Neural cell (in vitro differentiated cells): ENCODE data around the gene ADAP1. TPM values are rescaled to one million over a fixed set of nuclear protein-coding genes. Genes with fewer than 3 reads are reported as not detected.

Experiments
- H2AFZ ChIP-seq: fragments of 200-600, 300-800 bp; sonication (generic), shearing (Covaris generic); 2 replicates; pipeline ENCODE4 v1.6.0; 2014; ENCODE audit warnings: low read depth, mild to moderate bottlenecking, antibody characterized with exemption, low read length, moderate library complexity
- H3F3A ChIP-seq: fragments of 200-600 bp; shearing (Covaris generic); 2 replicates; pipeline ENCODE4 v1.6.1; 2016; ENCODE audit warnings: mild to moderate bottlenecking, moderate library complexity, mixed read lengths, antibody characterized with exemption, low read length; ENCODE audit not compliant: insufficient read depth, poor library complexity, severe bottlenecking
- H3K27ac ChIP-seq: fragments of 200-600, 300-800 bp; sonication (generic), shearing (Covaris generic); 2 replicates; pipeline ENCODE4 v1.5.1; 2014; ENCODE audit warnings: mild to moderate bottlenecking, low read length, moderate library complexity
- H3K27me3 ChIP-seq: fragments of 300-800, 200-600 bp; sonication (generic), shearing (Covaris generic); 2 replicates; pipeline ENCODE4 v1.6.0; 2014; ENCODE audit warnings: mild to moderate bottlenecking, low read depth, low read length, moderate library complexity; ENCODE audit not compliant: insufficient read depth
- H3K36me3 ChIP-seq: fragments of 300-800, 200-600 bp; sonication (generic), shearing (Covaris generic); 2 replicates; pipeline ENCODE4 v1.5.1; 2014; ENCODE audit warnings: mild to moderate bottlenecking, antibody characterized with exemption, low read length, moderate library complexity; ENCODE audit not compliant: insufficient read depth
- H3K4me2 ChIP-seq: fragments of 300-800, 200-600 bp; sonication (generic), shearing (Covaris generic); 2 replicates; pipeline ENCODE4 v1.6.0; 2014; ENCODE audit warnings: mild to moderate bottlenecking, low read length
- H3K4me3 ChIP-seq: fragments of 300-800, 200-600 bp; sonication (generic), shearing (Covaris generic); 2 replicates; pipeline ENCODE4 v1.5.1; 2014; ENCODE audit warnings: mild to moderate bottlenecking, low read length, moderate library complexity
- H3K79me2 ChIP-seq: fragments of 200-600 bp; shearing (Covaris generic); replicated peaks from 2 replicates; pipeline ENCODE4 v1.6.0; 2014; ENCODE audit warnings: mild to moderate bottlenecking, low read length, moderate library complexity; ENCODE audit not compliant: insufficient read depth
- H3K9ac ChIP-seq: fragments of 300-800, 200-600 bp; sonication (generic), shearing (Covaris generic); 2 replicates; pipeline ENCODE4 v1.6.1; 2016; ENCODE audit warnings: mild to moderate bottlenecking, low read length, mixed read lengths
- H3K9me2 ChIP-seq: fragments of 200-600 bp; shearing (Covaris generic); 2 replicates; pipeline ENCODE4 v1.6.1; 2016; ENCODE audit warnings: mild to moderate bottlenecking, low read length, mixed read lengths; ENCODE audit not compliant: insufficient read depth
- H3K9me3 ChIP-seq: fragments of 200-600, 300-800 bp; sonication (generic), shearing (Covaris generic); 2 replicates; pipeline ENCODE4 v1.6.1; 2016; ENCODE audit warnings: mild to moderate bottlenecking, mixed run types, low read length, moderate library complexity, mixed read lengths
- H4K20me1 ChIP-seq: fragments of 200-600 bp; shearing (Covaris generic); 2 replicates; pipeline ENCODE4 v1.6.1; 2016; ENCODE audit warnings: mild to moderate bottlenecking, mixed run types; ENCODE audit not compliant: insufficient read depth
- CTCF ChIP-seq: fragments of 450-650 bp; IDR thresholded peaks from 2 replicates; pipeline ENCODE4 v1.5.1; 2014; ENCODE audit warnings: antibody characterized with exemption, mild to moderate bottlenecking, moderate library complexity; ENCODE audit not compliant: poor library complexity, severe bottlenecking
- EP300 ChIP-seq: fragments of 450-650 bp; conservative IDR thresholded peaks from 2 replicates; pipeline ENCODE4 v1.6.1; 2014; ENCODE audit warnings: antibody characterized with exemption, mild to moderate bottlenecking, moderate library complexity; ENCODE audit not compliant: poor library complexity, severe bottlenecking
- EZH2 ChIP-seq: fragments of 200-600, 300-800 bp; shearing (Covaris generic), sonication (generic); IDR thresholded peaks from 2 replicates; pipeline ENCODE4 v1.6.1; 2014; ENCODE audit warnings: antibody characterized with exemption, low read length, borderline replicate concordance, mild to moderate bottlenecking; ENCODE audit not compliant: insufficient read depth, poor library complexity, severe bottlenecking
- MXI1 ChIP-seq: fragments of 450-650 bp; conservative IDR thresholded peaks from 2 replicates; pipeline ENCODE4 v1.6.1; 2014; ENCODE audit warnings: antibody characterized with exemption, mild to moderate bottlenecking; ENCODE audit not compliant: poor library complexity, severe bottlenecking
- POLR2AphosphoS5 ChIP-seq: IDR thresholded peaks from 2 replicates; pipeline ENCODE4 v1.6.1; 2012
- RAD21 ChIP-seq: fragments of 450-650 bp; conservative IDR thresholded peaks from 2 replicates; pipeline ENCODE4 v1.6.1; 2014; ENCODE audit warnings: antibody characterized with exemption, mild to moderate bottlenecking, moderate library complexity
- SMC3 ChIP-seq: fragments of 450-650 bp; conservative IDR thresholded peaks from 2 replicates; pipeline ENCODE4 v1.6.1; 2014; ENCODE audit warnings: antibody characterized with exemption, mild to moderate bottlenecking, moderate library complexity; ENCODE audit not compliant: poor library complexity
- TAF1 ChIP-seq: IDR thresholded peaks from 2 replicates; pipeline ENCODE4 v1.6.1; 2012; ENCODE audit warnings: low read depth
- polyA plus RNA-seq: library from polyadenylated mRNA; depleted of rRNA; stranded (reverse); fragments of >200 nt; gene quantifications from 2 replicates; pipeline ENCODE4 v1.2.3, GENCODE V29; 2014
- TF ChIP-seq, protein P1 (sequence below): IDR thresholded peaks from 2 replicates; pipeline ENCODE4 v1.6.1; 2012; ENCODE audit warnings: borderline replicate concordance

The ADAP1 gene
- polyA plus RNA-seq, 1 donor from 2014 or later, result 76.8 TPM

DNA sequence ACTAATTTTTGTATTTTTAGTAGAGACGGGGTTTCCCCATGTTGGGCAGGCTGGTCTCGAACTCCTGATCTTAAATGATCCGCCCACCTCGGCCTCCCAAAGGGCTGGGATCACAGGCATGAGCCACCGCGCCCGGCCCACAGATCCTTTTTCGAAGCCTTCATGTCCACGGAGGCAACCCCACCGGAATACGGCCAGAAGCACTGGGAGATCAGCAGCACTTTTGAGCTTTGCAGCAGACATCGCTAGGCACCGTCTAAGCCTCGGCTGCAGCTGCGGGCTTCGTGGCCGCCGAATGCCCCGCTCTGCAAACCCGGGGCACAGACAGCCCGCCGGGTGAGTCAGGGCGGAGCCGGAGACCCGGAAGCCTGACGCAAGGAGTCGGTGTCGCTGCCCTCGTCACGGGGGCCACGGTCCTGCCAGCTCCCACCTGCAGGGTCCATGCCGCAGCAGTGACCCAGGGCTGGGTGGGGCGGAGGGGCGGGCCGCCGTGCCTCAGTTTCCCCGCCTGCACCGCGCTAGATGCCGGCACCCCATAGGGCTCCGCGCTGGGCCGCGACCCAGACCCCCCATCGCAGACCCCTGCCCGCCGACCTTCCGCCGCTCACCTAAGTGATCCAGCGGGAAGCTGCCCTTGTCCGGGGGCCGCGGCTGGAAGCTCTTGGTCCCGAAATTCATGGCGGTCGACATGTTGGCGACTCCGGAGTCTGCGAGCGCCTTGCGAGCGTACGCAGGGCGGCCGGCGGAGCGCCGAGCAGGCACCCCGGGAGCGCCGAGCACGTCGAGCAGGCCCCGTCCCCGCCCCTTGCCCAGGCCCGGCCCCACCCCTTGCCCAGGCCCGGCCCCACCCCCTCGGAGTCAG lies 20.6 kb upstream of the ADAP1 start, which contains the start of gene COX19:
Gene COX19, minus strand, starts transcription at position 730 of the 862 bp plus-strand sequence. Its CDS starts 40 bp downstream, at position 690.
- H3K9me2 ChIP-seq, result no peaks in the 10 kb centered on the region
- no peaks in the 10 kb centered on the region for H3K27me3 ChIP-seq
- no peak for TF ChIP-seq CTCF
- TF ChIP-seq EP300, result no peak
- TF ChIP-seq, protein P1, sequence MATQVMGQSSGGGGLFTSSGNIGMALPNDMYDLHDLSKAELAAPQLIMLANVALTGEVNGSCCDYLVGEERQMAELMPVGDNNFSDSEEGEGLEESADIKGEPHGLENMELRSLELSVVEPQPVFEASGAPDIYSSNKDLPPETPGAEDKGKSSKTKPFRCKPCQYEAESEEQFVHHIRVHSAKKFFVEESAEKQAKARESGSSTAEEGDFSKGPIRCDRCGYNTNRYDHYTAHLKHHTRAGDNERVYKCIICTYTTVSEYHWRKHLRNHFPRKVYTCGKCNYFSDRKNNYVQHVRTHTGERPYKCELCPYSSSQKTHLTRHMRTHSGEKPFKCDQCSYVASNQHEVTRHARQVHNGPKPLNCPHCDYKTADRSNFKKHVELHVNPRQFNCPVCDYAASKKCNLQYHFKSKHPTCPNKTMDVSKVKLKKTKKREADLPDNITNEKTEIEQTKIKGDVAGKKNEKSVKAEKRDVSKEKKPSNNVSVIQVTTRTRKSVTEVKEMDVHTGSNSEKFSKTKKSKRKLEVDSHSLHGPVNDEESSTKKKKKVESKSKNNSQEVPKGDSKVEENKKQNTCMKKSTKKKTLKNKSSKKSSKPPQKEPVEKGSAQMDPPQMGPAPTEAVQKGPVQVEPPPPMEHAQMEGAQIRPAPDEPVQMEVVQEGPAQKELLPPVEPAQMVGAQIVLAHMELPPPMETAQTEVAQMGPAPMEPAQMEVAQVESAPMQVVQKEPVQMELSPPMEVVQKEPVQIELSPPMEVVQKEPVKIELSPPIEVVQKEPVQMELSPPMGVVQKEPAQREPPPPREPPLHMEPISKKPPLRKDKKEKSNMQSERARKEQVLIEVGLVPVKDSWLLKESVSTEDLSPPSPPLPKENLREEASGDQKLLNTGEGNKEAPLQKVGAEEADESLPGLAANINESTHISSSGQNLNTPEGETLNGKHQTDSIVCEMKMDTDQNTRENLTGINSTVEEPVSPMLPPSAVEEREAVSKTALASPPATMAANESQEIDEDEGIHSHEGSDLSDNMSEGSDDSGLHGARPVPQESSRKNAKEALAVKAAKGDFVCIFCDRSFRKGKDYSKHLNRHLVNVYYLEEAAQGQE, result peak; percentile 29
- TF ChIP-seq TAF1, result peak; percentile 68
- TF ChIP-seq MXI1, result peak; percentile 59
- TF ChIP-seq RAD21, result peak; percentile 14
- peak; percentile 90 for TF ChIP-seq POLR2AphosphoS5
- TF ChIP-seq SMC3, result no peak
- no peak for TF ChIP-seq EZH2
- no peaks in the 10 kb centered on the region for H3K9me3 ChIP-seq
- peak within 1 kb of the TSS; percentile 76 for H3K9ac ChIP-seq
- peaks cover 15% of the 10 kb centered on the region for H3K79me2 ChIP-seq
- H3F3A ChIP-seq, result no peaks in the 10 kb centered on the region
- no peaks in the 10 kb centered on the region for H4K20me1 ChIP-seq
- peak within 1 kb of the TSS; percentile 89 for H3K4me3 ChIP-seq
- peak within 1 kb of the TSS; percentile 80 for H2AFZ ChIP-seq
- H3K36me3 ChIP-seq, result no peaks in the 10 kb centered on the region
- H3K27ac ChIP-seq, result peak within 1 kb of the TSS; percentile 67
- peak within 1 kb of the TSS; percentile 79 for H3K4me2 ChIP-seq

DNA sequence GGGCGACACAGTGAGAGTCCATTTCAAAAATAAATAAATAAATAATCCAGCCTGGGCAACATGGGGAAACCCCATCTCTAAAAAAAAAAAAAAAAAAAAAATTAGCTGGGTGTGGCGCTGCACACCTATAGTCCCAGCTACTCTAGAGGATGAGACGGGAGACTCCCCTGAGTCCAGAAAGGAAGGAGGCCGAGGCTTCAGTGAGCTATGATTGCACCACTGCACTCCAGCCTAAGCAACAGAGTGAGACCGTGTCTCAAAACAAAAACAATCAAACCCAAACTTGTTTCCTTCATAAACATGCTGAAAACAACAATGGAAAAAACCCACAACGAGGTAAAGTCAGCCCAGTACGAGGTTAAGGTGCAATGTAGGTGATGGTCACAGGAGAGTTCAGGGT lies 19.7 kb upstream of the ADAP1 start:
- Histone ChIP-seq H3K27ac (no peak overlapping the region), H3K9ac (peak overlapping the region; percentile 76)

More for the DNA sequence above, 19.7 kb upstream of the ADAP1 start:
- no peak overlapping the region for H2AFZ ChIP-seq
- no peaks in the 10 kb centered on the region for H3K9me3 ChIP-seq
- no peaks in the 10 kb centered on the region for H3F3A ChIP-seq
- TF ChIP-seq EZH2 (no peak), TAF1 (no peak), SMC3 (no peak), MXI1 (no peak)
- TF ChIP-seq, protein P1, result no peak
- H3K27me3 ChIP-seq, result no peaks in the 10 kb centered on the region
- H3K9me2 ChIP-seq, result no peaks in the 10 kb centered on the region
- peak overlapping the region; percentile 89 for H3K4me3 ChIP-seq
- H4K20me1 ChIP-seq, result no peaks in the 10 kb centered on the region
- peak overlapping the region; percentile 79 for H3K4me2 ChIP-seq
- no peaks in the 10 kb centered on the region for H3K36me3 ChIP-seq
- peaks cover 15% of the 10 kb centered on the region for H3K79me2 ChIP-seq
